Ecto neural progenitor cell (in vitro differentiated cells): ENCODE results near the gene OVCA2.

Source experiments
- DNase-seq: peaks from one replicate; pipeline ENCODE4 v3.0.0-alpha.2; 2018; ENCODE audit warnings: low spot score

The OVCA2 gene

GRCh38 chr17:2054512-2055291 is 12.9 kb downstream of the OVCA2 start, which contains the start of gene HIC1:
Gene HIC1, plus strand, starts transcription at chr17:2055103. Its CDS starts 1,588 bp downstream, at chr17:2056691.
- DNase-seq, result peak; percentile 93

DNA sequence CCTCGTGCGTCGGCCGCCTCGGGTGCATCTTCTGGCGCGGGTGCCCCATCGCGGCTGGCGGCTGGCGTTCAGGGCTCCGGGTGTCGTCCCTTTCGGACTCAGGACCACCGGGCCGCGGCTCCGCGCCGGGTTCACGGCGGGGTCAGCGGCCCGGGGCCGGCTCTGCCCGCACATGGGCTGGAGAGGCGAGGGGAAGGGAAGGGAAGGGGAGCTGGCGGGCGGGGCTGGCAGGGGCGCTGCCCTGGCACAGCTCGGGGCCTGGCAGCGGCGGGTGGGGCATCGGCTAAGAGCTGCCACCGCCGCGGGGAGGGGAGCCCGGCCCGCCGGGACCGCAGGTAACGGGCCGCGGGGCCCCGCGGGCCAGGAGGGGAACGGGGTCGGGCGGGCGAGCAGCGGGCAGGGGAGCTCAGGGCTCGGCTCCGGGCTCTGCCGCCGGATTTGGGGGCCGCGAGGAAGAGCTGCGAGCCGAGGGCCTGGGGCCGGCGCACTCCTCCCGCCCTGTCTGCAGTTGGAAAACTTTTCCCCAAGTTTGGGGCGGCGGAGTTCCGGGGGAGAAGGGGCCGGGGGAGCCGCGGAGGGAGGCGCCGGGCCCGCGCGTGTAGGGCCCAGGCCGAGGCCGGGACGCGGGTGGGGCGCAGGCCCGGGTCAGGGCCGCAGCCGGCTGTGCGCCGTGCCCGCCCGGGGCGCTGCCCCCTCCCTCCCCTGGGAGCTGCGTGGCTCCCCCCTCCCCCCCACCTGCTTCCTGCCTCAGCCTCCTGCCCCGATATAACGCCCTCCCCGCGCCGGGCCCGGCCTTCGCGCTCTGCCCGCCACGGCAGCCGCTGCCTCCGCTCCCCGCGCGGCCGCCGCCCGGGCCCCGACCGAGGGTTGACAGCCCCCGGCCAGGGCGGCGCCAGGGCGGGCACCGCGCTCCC is 13.7 kb downstream of the OVCA2 start:
- DNase-seq, result peak; percentile 52

DNA sequence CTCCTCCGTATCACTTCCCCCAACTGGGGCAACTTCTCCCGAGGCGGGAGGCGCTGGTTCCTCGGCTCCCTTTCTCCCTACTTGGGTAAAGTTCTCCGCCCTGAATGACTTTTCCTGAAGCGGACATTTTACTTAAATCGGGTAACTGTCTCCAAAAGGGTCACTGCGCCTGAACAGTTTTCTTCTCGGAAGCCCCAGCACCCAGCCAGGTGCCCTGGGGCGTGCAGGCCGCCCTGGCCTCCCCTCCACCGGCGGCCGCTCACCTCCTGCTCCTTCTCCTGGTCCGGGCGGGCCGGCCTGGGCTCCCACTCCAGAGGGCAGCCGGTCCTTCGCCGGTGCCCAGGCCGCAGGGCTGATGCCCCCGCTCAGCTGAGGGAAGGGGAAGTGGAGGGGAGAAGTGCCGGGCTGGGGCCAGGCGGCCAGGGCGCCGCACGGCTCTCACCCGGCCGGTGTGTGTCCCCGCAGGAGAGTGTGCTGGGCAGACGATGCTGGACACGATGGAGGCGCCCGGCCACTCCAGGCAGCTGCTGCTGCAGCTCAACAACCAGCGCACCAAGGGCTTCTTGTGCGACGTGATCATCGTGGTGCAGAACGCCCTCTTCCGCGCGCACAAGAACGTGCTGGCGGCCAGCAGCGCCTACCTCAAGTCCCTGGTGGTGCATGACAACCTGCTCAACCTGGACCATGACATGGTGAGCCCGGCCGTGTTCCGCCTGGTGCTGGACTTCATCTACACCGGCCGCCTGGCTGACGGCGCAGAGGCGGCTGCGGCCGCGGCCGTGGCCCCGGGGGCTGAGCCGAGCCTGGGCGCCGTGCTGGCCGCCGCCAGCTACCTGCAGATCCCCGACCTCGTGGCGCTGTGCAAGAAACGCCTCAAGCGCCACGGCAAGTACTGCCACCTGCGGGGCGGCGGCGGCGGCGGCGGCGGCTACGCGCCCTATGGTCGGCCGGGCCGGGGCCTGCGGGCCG is 14.7 kb downstream of the OVCA2 start:
- DNase-seq, result peak; percentile 79

GRCh38 chr17:2057175-2057759 is 15.4 kb downstream of the OVCA2 start:
- peak; percentile 80 for DNase-seq

DNA sequence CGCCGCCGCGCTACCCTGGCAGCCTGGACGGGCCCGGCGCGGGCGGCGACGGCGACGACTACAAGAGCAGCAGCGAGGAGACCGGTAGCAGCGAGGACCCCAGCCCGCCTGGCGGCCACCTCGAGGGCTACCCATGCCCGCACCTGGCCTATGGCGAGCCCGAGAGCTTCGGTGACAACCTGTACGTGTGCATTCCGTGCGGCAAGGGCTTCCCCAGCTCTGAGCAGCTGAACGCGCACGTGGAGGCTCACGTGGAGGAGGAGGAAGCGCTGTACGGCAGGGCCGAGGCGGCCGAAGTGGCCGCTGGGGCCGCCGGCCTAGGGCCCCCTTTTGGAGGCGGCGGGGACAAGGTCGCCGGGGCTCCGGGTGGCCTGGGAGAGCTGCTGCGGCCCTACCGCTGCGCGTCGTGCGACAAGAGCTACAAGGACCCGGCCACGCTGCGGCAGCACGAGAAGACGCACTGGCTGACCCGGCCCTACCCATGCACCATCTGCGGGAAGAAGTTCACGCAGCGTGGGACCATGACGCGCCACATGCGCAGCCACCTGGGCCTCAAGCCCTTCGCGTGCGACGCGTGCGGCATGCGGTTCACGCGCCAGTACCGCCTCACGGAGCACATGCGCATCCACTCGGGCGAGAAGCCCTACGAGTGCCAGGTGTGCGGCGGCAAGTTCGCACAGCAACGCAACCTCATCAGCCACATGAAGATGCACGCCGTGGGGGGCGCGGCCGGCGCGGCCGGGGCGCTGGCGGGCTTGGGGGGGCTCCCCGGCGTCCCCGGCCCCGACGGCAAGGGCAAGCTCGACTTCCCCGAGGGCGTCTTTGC is 16.2 kb downstream of the OVCA2 start:
- peak; percentile 67 for DNase-seq

GRCh38 chr17:2058586-2059546 is 17.0 kb downstream of the OVCA2 start:
- DNase-seq, result peak; percentile 69

GRCh38 chr17:2059547-2060384 is 17.9 kb downstream of the OVCA2 start:
- DNase-seq, result no peak

- no peak for DNase-seq
These were observed 18.5 kb downstream of the OVCA2 start for GRCh38 chr17:2060385-2060658.

DNA sequence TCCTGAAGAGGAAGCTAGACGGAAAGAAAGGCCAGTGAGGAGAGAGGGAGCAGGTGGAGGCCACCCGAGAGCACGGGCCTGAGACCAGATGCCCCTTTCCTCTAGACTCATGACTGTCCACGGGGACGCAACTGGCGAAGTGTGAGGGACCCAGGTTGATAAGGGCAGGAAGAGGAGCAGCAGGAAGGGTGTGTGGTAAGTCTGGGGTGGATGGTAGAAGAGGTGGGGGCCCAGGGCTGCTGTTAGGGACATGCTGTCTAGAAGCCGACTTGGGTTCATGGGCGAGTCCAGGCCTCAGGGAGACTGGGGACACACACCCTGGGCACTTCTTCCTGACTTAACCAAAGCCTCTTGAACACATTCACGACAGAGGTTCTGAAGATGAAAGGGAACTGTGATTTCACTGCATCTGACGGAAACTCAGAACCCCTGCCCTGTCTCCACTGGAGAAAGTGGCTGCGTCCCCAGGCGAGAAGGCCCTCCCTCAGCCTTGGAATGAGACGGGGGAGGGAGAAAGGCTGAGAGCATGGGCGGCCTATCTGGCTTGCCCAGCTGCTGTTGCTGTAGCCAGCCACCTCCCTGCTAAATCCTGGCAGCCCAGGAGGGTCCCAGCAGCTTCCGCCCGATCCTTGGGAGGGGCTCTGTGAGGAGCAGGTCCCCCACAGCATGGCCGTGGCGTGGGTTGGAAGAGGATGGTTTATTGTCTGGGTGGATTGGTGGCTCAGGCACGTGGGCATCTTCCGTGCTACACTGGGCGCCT is 19.0 kb downstream of the OVCA2 start:
- DNase-seq, result no peak

GRCh38 chr17:2061441-2061958 is 19.7 kb downstream of the OVCA2 start:
- no peak for DNase-seq

- DNase-seq, result no peak
These were observed 20.9 kb downstream of the OVCA2 start for GRCh38 chr17:2062571-2063183.

- DNase-seq, result no peak
These were observed 21.7 kb downstream of the OVCA2 start for GRCh38 chr17:2063261-2064146.

DNA sequence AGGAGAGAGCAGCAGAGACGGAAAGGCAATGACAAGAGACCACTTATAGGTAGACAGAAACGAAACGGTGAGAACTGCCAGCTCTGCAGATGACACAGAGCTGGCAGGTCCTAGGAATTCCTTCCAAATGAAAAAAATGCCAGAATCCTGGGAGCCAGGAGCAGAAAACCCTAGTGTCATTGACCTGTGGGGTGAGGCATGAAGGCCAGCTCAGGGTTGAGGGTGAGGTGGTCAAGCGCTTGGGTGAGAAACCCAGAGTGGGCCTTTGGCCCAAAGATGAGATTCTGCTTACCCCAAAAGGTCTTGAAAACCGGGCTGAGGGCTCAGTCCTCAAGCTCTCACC is 22.3 kb downstream of the OVCA2 start:
- no peak for DNase-seq

DNA sequence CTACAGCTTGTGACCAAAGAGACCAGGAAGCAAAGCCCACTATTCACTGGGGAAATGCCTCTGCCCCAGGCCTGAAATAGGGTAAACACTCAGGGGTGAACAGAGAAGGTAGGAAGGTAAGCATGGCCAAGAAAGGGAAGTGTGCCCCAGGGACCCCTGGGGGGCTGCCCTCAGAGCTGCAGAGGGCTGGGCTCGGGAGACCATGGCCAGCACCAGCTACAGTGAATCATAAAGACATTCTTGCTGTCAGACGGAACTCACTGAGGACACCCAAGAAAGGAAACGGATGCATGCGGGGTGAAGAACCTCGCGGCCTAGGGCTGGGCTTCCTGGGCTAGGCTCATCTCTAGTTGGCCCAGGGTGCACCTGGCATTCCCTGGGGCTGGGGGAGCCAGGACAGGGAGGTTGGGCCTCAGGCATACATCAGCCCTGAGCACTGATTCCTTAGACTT is 22.7 kb downstream of the OVCA2 start:
- no peak for DNase-seq

DNA sequence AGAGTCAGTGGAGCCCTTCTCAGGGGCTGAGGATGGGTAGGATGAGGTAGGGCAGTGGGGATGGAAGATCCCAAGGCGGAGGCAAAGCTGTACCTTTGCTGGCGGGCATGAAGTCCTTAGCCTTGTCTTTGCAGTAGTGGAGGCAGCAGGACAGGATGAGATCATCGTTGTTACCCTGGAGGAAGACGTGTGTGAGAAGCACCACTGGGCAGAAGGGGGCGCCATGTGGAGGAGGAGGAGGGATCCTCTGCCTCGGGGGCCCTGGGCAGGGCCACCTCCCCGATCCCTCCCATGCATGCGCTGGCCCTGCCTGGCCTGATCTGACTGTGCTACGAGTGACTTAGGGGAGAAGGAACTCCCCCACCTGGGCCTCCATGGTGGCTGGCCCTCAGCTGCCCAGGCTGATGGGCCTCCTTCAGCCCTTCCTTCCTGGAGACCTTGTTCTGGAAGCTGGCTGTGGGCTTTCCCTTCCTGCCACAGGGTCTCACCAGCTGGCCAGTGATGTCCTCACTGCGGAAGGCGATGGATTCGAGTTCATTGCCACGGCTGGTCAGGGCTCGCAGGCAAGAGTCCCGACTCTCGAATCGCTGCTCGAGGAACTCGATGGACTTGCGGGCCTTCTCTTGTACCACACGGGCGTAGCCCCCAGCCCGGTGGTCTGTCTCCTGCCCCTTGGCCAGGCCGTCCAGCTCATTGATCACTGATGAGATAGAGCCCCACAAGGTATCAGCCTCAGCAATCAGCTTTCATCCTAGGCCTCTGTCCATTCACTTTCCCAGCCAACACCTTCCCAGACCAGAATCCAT is 23.4 kb downstream of the OVCA2 start:
- peak; percentile 83 for DNase-seq
